NCI-H510A treated with DMSO at 0.1 percent for 48 hours (cell line): ENCODE measurements around the gene EQTN.
"Not testable (repeated sequence)": the region's sequence is repeated elsewhere in the genome, so short reads cannot be mapped to it uniquely, and the experiment has no call there.

Source experiments
- DNase-seq: peaks from one replicate; lab custom pipeline; 2025; lab: John Stamatoyannopoulos, UW

The EQTN gene

DNA sequence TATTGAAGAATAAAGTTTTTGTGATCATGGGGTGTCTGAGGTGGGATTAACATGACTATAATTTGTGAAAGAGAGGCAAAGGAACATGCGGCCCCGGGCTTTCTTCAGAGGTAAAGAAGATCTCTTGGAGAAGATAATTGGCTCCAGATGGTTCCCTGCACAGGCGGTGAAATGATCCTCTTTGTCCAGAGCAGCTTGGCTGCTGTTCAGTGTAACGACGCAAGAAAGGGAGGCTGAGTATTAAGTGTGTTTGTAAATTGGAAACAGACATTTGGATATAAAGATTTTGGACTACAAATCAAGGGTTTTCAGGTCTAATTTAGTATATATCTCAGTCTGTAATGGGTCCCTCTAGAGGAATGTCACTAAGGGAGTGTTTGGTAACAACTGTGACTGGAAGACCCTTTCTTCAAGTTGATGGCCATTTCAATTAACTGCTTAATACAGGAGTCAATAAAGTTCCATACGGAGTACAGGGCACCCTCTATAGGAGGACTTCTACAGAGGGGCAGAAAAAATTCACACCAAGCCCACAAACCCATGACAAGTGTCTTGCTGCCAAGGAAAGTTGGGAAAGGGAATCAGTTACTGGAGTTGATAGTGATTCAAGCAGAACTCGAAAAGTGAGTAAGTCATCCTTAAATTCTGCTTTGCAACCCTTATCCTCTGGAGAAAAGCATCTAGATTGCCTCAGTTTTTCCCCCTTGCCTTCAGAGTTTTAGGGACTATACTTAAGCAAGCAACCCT, 4.1 kb downstream of the EQTN start:
- DNase-seq, result no peak

- DNase-seq, result no peak
Observed at GRCh38 chr9:27291292-27291691, 5.7 kb downstream of the EQTN start.

DNA sequence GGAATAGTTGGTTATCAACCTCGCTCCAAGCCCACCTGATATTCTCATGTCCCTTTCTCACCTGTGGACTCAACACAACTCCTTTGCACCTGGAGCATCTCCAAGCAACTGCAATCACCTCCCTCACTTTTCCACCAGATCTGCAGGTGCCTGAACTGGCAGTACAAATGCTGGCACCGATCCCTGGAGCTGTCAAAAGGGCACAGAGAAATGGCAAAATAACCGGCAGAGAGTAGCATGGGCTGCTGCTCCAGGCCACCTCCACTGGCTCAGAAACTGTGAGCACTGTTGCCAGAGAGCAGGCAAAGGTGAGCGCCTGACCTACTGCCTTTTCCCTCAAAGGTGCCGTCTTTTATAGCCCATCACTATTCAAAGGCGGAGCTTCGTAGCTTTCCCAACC, 14.7 kb downstream of the EQTN start:
- no peak for DNase-seq

DNA sequence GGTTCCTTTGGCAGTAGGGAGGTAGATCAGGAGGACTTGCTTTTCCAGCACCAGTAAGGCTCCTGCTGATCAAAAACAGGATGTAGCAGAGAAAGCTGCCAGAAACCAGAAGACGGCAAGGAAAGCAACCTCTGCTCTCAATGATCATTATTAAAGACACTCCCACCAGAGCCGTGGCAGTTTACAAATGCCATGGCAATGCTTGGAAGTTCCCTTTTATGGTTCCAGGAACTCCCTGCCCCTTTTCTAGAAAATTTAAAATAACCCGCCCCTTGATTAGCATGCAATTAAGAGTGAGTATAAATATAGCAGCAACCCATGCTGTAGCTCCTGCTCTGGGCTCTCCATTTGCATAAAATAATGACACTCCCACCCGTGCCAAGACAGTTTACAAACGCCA, 16.1 kb downstream of the EQTN start:
- no peak for DNase-seq

- no peak for DNase-seq
Observed at GRCh38 chr9:27280249-27280648, 16.7 kb downstream of the EQTN start.

DNA sequence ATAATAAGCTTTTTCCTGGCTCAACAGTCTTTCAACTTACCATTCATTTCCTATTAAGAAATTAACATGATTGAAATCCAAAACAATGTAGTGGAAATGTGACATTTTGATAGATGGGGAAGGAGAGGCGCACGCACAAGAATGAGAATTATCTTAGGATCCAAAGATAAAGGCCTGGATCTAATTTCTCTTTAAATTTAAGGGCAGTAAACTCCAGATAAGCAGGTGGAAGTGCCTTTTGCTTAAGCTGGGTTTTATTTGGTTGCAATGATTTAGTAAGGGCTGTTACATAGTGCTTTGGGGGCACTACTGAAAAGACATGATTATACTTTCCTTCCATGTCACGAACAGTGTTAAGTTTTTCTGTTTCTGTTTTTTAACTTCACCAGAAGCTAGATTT, 17.3 kb downstream of the EQTN start:
- no peak for DNase-seq

GRCh38 chr9:27278374-27278773, 18.6 kb downstream of the EQTN start:
- no peak for DNase-seq

- DNase-seq, result peak; percentile 51
Observed at GRCh38 chr9:27276193-27277030, 20.5 kb downstream of the EQTN start.

GRCh38 chr9:27273186-27273585, 23.8 kb downstream of the EQTN start:
- no peak for DNase-seq

DNA sequence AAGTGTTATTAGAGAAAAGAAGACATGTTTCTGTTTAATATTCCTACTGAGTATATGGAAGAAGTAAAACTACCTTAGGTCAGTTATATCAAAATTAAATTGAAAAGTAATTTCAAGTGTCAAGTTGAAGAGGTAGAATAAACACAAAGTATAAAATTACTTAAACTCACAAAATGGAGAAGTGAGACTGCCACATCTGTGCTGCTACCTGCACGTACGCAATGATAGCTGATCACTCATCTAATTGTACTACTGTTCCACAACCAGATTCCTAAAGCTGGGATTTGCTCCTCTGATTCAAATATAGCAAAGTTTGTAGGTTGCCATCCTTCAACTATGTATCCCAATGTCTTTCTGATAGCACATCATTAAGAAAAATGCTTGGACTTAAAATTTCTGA, 24.8 kb downstream of the EQTN start:
- DNase-seq, result no peak

DNA sequence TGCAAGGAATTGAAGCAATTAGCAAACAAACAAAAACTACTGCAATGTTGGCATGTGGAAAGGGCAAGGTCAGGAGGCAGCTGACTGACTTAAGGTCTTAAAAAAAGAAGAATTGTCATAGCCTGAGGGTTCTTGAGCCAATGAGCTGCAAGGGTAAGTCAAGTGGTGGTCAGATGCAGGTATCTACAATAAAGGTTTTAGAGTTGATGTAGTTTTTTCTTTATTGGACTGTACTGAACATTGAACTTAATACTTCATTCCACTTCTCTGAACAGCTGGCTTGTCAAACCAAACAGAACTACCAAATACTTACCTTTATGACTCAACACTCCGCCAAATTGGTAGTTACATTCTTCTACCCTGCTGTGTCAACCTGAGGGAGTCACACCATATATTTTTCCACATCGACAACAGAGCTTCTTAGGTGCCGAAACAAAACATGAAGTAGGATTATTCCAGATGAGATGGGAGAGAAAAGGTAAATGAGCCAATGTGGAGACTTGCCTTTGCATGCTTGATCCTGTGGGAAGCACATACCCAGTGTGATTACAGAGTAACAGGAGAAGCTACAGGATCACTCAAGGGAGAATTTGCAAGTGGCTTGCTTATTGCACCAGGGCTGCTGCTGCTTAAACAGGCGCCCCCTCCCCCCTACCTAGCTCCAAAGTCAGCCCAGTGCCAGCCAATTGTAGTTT, 35.3 kb downstream of the EQTN start:
- DNase-seq, result no peak

DNA sequence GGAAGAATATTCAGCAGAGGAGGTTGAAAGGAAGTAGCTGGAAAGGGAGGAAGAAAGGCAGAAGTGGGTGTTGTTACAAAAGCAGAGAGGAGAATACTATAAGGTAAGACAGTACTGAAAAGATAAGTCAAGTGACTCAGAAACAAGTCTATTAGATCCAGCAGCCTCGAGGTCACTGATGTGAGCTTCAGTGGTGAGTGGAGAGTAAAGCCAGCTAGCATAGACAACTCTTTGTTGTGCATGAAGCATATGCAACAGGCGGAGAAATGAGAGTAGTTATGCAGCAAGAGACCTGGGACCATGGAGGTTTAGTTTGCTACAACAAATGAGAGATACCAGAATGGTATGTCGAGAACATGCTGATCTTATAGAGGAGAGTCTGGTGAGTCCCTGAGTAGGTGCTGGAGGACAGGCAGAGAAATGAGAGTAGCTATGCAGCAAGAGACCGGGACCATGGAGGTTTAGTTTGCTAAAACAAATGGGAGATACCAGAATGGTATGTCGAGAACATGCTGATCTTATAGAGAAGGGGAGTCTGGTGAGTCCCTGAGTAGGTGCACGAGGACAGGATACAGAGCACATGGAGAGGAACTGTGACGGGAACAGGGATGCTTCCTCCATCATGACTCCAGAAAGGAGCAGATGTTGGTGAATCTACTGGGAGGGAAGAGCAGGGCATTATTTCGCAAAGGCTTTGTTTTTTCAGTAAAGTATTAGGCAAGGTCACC, 36.0 kb downstream of the EQTN start:
- DNase-seq, result no peak

GRCh38 chr9:27258662-27259061, 38.3 kb downstream of the EQTN start:
- DNase-seq, result no peak

- DNase-seq, result no peak
Observed at GRCh38 chr9:27248702-27249101, 48.2 kb downstream of the EQTN start.

DNA sequence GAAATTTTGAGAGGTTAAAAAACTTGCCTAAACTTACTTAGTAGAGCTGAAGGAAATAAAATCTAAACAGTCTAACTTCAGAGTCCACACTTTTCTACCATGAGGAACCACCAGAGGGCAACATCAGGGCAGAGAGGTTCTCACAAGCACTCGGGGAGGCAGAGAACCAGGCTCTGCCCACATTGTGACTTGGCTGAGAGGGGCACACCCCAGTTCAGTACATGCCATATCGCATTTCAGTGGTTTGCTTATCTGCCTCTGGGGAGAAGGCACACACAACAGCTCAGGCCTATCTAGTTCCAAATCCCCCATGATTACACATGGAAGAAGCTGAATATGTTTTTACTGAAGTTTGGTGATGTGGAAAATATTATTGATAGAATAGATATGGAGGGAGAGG, 49.2 kb downstream of the EQTN start:
- DNase-seq, result peak; percentile 8

- DNase-seq, result not testable (repeated sequence)
Observed at GRCh38 chr9:27239648-27240047, 57.3 kb downstream of the EQTN start.
